GM18907 (cell line): ENCODE data around the gene TGFBR2.
A peak's percentile ranks its signal among the peaks of the same experiment; 100 is the strongest.
"Not testable (repeated sequence)": the region's sequence is repeated elsewhere in the genome, so short reads cannot be mapped to it uniquely, and the experiment has no call there.

Experiments
- ATAC-seq: cut with Tn5 transposase; IDR thresholded peaks from one replicate; pipeline ENCODE4 v1.9.1; 2021; ENCODE audit warnings: mild to moderate bottlenecking, moderate library complexity; ENCODE audit not compliant: unreplicated experiment

The TGFBR2 gene

GRCh38 chr3:30617653-30618052 is 11.3 kb downstream of the TGFBR2 start:
- ATAC-seq, result no peak

- ATAC-seq, result no peak
These were observed 12.1 kb downstream of the TGFBR2 start for GRCh38 chr3:30618526-30618925.

GRCh38 chr3:30619318-30619717 is 12.9 kb downstream of the TGFBR2 start:
- no peak for ATAC-seq

GRCh38 chr3:30620402-30621360 is 14.3 kb downstream of the TGFBR2 start:
- ATAC-seq, result no peak

- ATAC-seq, result no peak
These were observed 15.2 kb downstream of the TGFBR2 start for GRCh38 chr3:30621576-30621975.

GRCh38 chr3:30622047-30622545 is 15.7 kb downstream of the TGFBR2 start:
- no peak for ATAC-seq

- ATAC-seq, result no peak
These were observed 16.4 kb downstream of the TGFBR2 start for GRCh38 chr3:30622790-30623189.

GRCh38 chr3:30623351-30623750 is 16.9 kb downstream of the TGFBR2 start:
- ATAC-seq, result no peak

GRCh38 chr3:30624480-30624879 is 18.1 kb downstream of the TGFBR2 start:
- not testable (repeated sequence) for ATAC-seq

GRCh38 chr3:30625541-30626438 is 19.4 kb downstream of the TGFBR2 start:
- no peak for ATAC-seq

GRCh38 chr3:30626443-30627180 is 20.2 kb downstream of the TGFBR2 start:
- ATAC-seq, result no peak

GRCh38 chr3:30628205-30628900 is 22.0 kb downstream of the TGFBR2 start:
- no peak for ATAC-seq

- no peak for ATAC-seq
These were observed 22.6 kb downstream of the TGFBR2 start for GRCh38 chr3:30628901-30629590.

GRCh38 chr3:30629746-30630145 is 23.3 kb downstream of the TGFBR2 start:
- ATAC-seq, result no peak

- no peak for ATAC-seq
These were observed 24.0 kb downstream of the TGFBR2 start for GRCh38 chr3:30630238-30631030.

GRCh38 chr3:30631243-30631904 is 25.0 kb downstream of the TGFBR2 start:
- ATAC-seq, result peak; percentile 34

- no peak for ATAC-seq
These were observed 25.7 kb downstream of the TGFBR2 start for GRCh38 chr3:30632065-30632464.

GRCh38 chr3:30632521-30632920 is 26.1 kb downstream of the TGFBR2 start:
- ATAC-seq, result no peak
